Measurements from ENCODE around the gene RAD51B.

The RAD51B gene

GRCh38 chr14:68168460-68169109, 349.0 kb downstream of the RAD51B start:
- Mint-ChIP-seq H3K36me3 (ENCODE audit: low read depth) (no peaks in the 10 kb centered on the region), H3K27me3 (ENCODE audit: low read depth) (no peaks in the 10 kb centered on the region), H3K4me3 (no peak overlapping the region), H3K4me1 (peaks cover 76% of the 10 kb centered on the region), H3K27ac (peak overlapping the region; percentile 69 to 94 (median 91)), H3K9me3 (no peaks in the 10 kb centered on the region)
- no peak for TF ChIP-seq CTCF (IDR thresholded peaks at IDR 0.05; ENCODE audit: unreplicated experiment in 3 of 3)

- peak overlapping the region in 1 of 3 experiments; percentile 19 for H3K4me3 Mint-ChIP-seq
These were observed 352.6 kb downstream of the RAD51B start for GRCh38 chr14:68172216-68172615.

GRCh38 chr14:68172627-68173026, 353.0 kb downstream of the RAD51B start:
- no peaks in the 10 kb centered on the region for H3K36me3 Mint-ChIP-seq (ENCODE audit: low read depth)
- H3K27ac Mint-ChIP-seq = peak overlapping the region; percentile 95 to 100 (median 99)
- H3K4me3 Mint-ChIP-seq = no peak overlapping the region
- TF ChIP-seq CTCF (IDR thresholded peaks at IDR 0.05; ENCODE audit: unreplicated experiment in 3 of 3) = no peak
- peaks cover 72% of the 10 kb centered on the region for H3K4me1 Mint-ChIP-seq
- no peaks in the 10 kb centered on the region for H3K27me3 Mint-ChIP-seq (ENCODE audit: low read depth)
- H3K9me3 Mint-ChIP-seq = no peaks in the 10 kb centered on the region

More at GRCh38 chr14:68172216-68172615, 352.6 kb downstream of the RAD51B start:
- H3K27me3 Mint-ChIP-seq (ENCODE audit: low read depth) = no peaks in the 10 kb centered on the region
- no peaks in the 10 kb centered on the region for H3K9me3 Mint-ChIP-seq
- no peaks in the 10 kb centered on the region for H3K36me3 Mint-ChIP-seq (ENCODE audit: low read depth)
- H3K4me1 Mint-ChIP-seq = peaks cover 72% of the 10 kb centered on the region
- TF ChIP-seq CTCF (IDR thresholded peaks at IDR 0.05; ENCODE audit: unreplicated experiment in 3 of 3) = no peak
- peak overlapping the region; percentile 95 to 100 (median 99) for H3K27ac Mint-ChIP-seq

GRCh38 chr14:68173227-68173972, 353.8 kb downstream of the RAD51B start:
- TF ChIP-seq CTCF (IDR thresholded peaks at IDR 0.05; ENCODE audit: unreplicated experiment in 3 of 3) = no peak
- H3K36me3 Mint-ChIP-seq (ENCODE audit: low read depth) = no peaks in the 10 kb centered on the region

GRCh38 chr14:68174446-68174845, 354.9 kb downstream of the RAD51B start:
- H3K4me3 Mint-ChIP-seq = no peak overlapping the region
- TF ChIP-seq CTCF (IDR thresholded peaks at IDR 0.05; ENCODE audit: unreplicated experiment in 3 of 3) = no peak
- H3K27me3 Mint-ChIP-seq (ENCODE audit: low read depth) = no peaks in the 10 kb centered on the region
- peak overlapping the region; percentile 95 to 100 (median 99) for H3K27ac Mint-ChIP-seq
- H3K4me1 Mint-ChIP-seq = peaks cover 70% of the 10 kb centered on the region
- H3K36me3 Mint-ChIP-seq (ENCODE audit: low read depth) = no peaks in the 10 kb centered on the region
- no peaks in the 10 kb centered on the region for H3K9me3 Mint-ChIP-seq

More at GRCh38 chr14:68173227-68173972, 353.8 kb downstream of the RAD51B start:
- peak overlapping the region; percentile 95 to 100 (median 99) for H3K27ac Mint-ChIP-seq
- peaks cover 72% of the 10 kb centered on the region for H3K4me1 Mint-ChIP-seq
- H3K9me3 Mint-ChIP-seq = no peaks in the 10 kb centered on the region
- H3K4me3 Mint-ChIP-seq = no peak overlapping the region
- no peaks in the 10 kb centered on the region for H3K27me3 Mint-ChIP-seq (ENCODE audit: low read depth)

All from nephron (organoid).